Smooth muscle cell (in vitro differentiated cells): ENCODE measurements around the gene ANTXRL. TPM values are rescaled to one million over a fixed set of nuclear protein-coding genes. Genes with fewer than 3 reads are reported as not detected.
"Not testable (repeated sequence)": the region's sequence is repeated elsewhere in the genome, so short reads cannot be mapped to it uniquely, and the experiment has no call there.

Source experiments
- DNase-seq: peaks from one replicate; lab custom pipeline; 2025; ENCODE audit not compliant: unreplicated experiment; lab: John Stamatoyannopoulos, UW
- H2AFZ ChIP-seq: fragments of 200-600 bp; sonication (generic); 2 replicates; pipeline ENCODE4 v1.6.0; 2016; ENCODE audit warnings: antibody characterized with exemption, low read depth, mild to moderate bottlenecking
- H3F3A ChIP-seq: fragments of 200-600 bp; sonication (generic); 2 replicates; pipeline ENCODE4 v1.6.0; 2017; ENCODE audit warnings: antibody characterized with exemption, low read depth
- H3K27ac ChIP-seq: fragments of 200-600 bp; sonication (generic); 2 replicates; pipeline ENCODE4 v1.5.1; 2016; ENCODE audit warnings: low read depth, mild to moderate bottlenecking
- H3K27me3 ChIP-seq: fragments of 200-600 bp; sonication (generic); 2 replicates; pipeline ENCODE4 v1.6.1; 2016; ENCODE audit warnings: low read depth, mild to moderate bottlenecking
- H3K36me3 ChIP-seq: fragments of 200-600 bp; sonication (generic); 2 replicates; pipeline ENCODE4 v1.5.1; 2016; ENCODE audit warnings: low read depth
- H3K4me1 ChIP-seq: fragments of 200-600 bp; sonication (generic); 2 replicates; pipeline ENCODE4 v1.5.1; 2016; ENCODE audit warnings: low read depth
- H3K4me2 ChIP-seq: fragments of 200-600 bp; sonication (generic); 2 replicates; pipeline ENCODE4 v1.6.0; 2016; ENCODE audit warnings: mild to moderate bottlenecking
- H3K4me3 ChIP-seq: fragments of 200-600 bp; sonication (generic); 2 replicates; pipeline ENCODE4 v1.5.1; 2016; ENCODE audit warnings: mild to moderate bottlenecking
- H3K79me2 ChIP-seq: fragments of 200-600 bp; sonication (generic); 2 replicates; pipeline ENCODE4 v1.6.0; 2016; ENCODE audit warnings: low read depth, mild to moderate bottlenecking
- H3K9ac ChIP-seq: fragments of 200-600 bp; sonication (generic); 2 replicates; pipeline ENCODE4 v1.6.0; 2016; ENCODE audit warnings: low read depth
- H3K9me3 ChIP-seq: fragments of 200-600 bp; sonication (generic); replicated peaks from 2 replicates; pipeline ENCODE4 v1.5.1; 2016; ENCODE audit warnings: low read depth
- H4K20me1 ChIP-seq: fragments of 200-600 bp; sonication (generic); 2 replicates; pipeline ENCODE4 v1.6.0; 2016; ENCODE audit warnings: low read depth
- CTCF ChIP-seq: fragments of 200-600 bp; sonication (generic); IDR thresholded peaks from 2 replicates; pipeline ENCODE4 v1.5.1; 2017; ENCODE audit warnings: borderline replicate concordance, mild to moderate bottlenecking, antibody characterized with exemption; ENCODE audit not compliant: insufficient read depth, poor library complexity, severe bottlenecking
- WGBS: methylation state at CpG from one replicate; pipeline ENCODE4 v1.1.7; 2016; ENCODE audit warnings: low lambda C conversion rate; 5-methylcytosine and 5-hydroxymethylcytosine counted together
- polyA plus RNA-seq: library from polyadenylated mRNA; unstranded; fragments of >200 nt; fragmentation: Nextera tagmentation; extraction: Ambion mirVana; gene quantifications from 2 replicates; pipeline ENCODE4 v1.2.1, GENCODE V29; 2016
- total RNA-seq: library from RNA; depleted of rRNA; stranded (reverse); fragments of >200 nt; gene quantifications from 2 replicates; pipeline ENCODE4 v1.2.3, GENCODE V29; 2014

The ANTXRL gene
- total and polyA plus RNA-seq, 2 experiments from 2014 or later = not detected

GRCh38 chr10:46239993-46240683 is 46.7 kb upstream of the ANTXRL start:
- no peak for DNase-seq
- WGBS = 82% methylated on average over 2 of the region's 2 CpGs
- Histone ChIP-seq H3K27ac (no peak overlapping the region), H3K9ac (no peak overlapping the region), H2AFZ (no peak overlapping the region), H3K4me2 (no peak overlapping the region), H3K79me2 (no peaks in the 10 kb centered on the region), H3F3A (no peaks in the 10 kb centered on the region), H3K9me3 (peaks cover 5% of the 10 kb centered on the region), H4K20me1 (no peaks in the 10 kb centered on the region), H3K36me3 (no peaks in the 10 kb centered on the region), H3K4me3 (no peak overlapping the region), H3K4me1 (no peaks in the 10 kb centered on the region), H3K27me3 (no peaks in the 10 kb centered on the region)
- no peak for TF ChIP-seq CTCF

- Histone ChIP-seq H2AFZ (no peak overlapping the region), H3K27me3 (no peaks in the 10 kb centered on the region), H3K4me1 (no peaks in the 10 kb centered on the region), H3K27ac (no peak overlapping the region), H4K20me1 (no peaks in the 10 kb centered on the region), H3K4me2 (no peak overlapping the region), H3K36me3 (no peaks in the 10 kb centered on the region), H3K9ac (no peak overlapping the region), H3K79me2 (no peaks in the 10 kb centered on the region), H3K9me3 (peaks cover 5% of the 10 kb centered on the region), H3K4me3 (no peak overlapping the region), H3F3A (no peaks in the 10 kb centered on the region)
- no peak for TF ChIP-seq CTCF
- DNase-seq = no peak
- WGBS = 100% methylated on average over 2 of the region's 2 CpGs
Observed at GRCh38 chr10:46240684-46241565, 45.9 kb upstream of the ANTXRL start.

- DNase-seq = no peak
- WGBS = 90% methylated on average over 9 of the region's 9 CpGs
- H3K4me1 ChIP-seq = no peaks in the 10 kb centered on the region
- H2AFZ ChIP-seq = no peak overlapping the region
- H3K9ac ChIP-seq = no peak overlapping the region
- H3K36me3 ChIP-seq = no peaks in the 10 kb centered on the region
- H3K9me3 ChIP-seq = peaks cover 5% of the 10 kb centered on the region
- H3F3A ChIP-seq = no peaks in the 10 kb centered on the region
- no peak overlapping the region for H3K4me2 ChIP-seq
- no peaks in the 10 kb centered on the region for H3K27me3 ChIP-seq
- no peaks in the 10 kb centered on the region for H4K20me1 ChIP-seq
- H3K79me2 ChIP-seq = no peaks in the 10 kb centered on the region
- no peak overlapping the region for H3K27ac ChIP-seq
- TF ChIP-seq CTCF = no peak
- no peak overlapping the region for H3K4me3 ChIP-seq
Observed at GRCh38 chr10:46245381-46245900, 41.4 kb upstream of the ANTXRL start.

- H3K4me2 ChIP-seq, H3K27ac ChIP-seq, H3K9me3 ChIP-seq, H3K79me2 ChIP-seq, DNase-seq, H3K4me1 ChIP-seq, H2AFZ ChIP-seq, H3K36me3 ChIP-seq, H3K9ac ChIP-seq, H3K27me3 ChIP-seq, H3K4me3 ChIP-seq, H3F3A ChIP-seq, H4K20me1 ChIP-seq: not testable (repeated sequence)
- 59% methylated on average over 7 of the region's 10 CpGs for WGBS
Observed at GRCh38 chr10:46246400-46247180, 40.2 kb upstream of the ANTXRL start.
